Mesenchymal stem cell (in vitro differentiated cells and primary cell): ENCODE measurements around the gene RFTN1.

Source experiments
- DNase-seq: peaks from one replicate; pipeline ENCODE4 v3.0.0-alpha.2; 2013
- H2AFZ ChIP-seq: one replicate; pipeline ENCODE4 v1.6.1; 2013; ENCODE audit warnings: low read depth, mild to moderate bottlenecking, control low read depth, inconsistent platforms, low read length, moderate library complexity
- H2AK5ac ChIP-seq: 2 replicates; pipeline ENCODE4 v1.6.1; 2013; ENCODE audit warnings: low read length, moderate library complexity, mild to moderate bottlenecking, inconsistent platforms; ENCODE audit not compliant: severe bottlenecking
- H2BK120ac ChIP-seq: one replicate; pipeline ENCODE4 v1.6.1; 2013; ENCODE audit warnings: low read depth, mild to moderate bottlenecking, inconsistent platforms, low read length, moderate library complexity
- H2BK12ac ChIP-seq, 2 experiments: one replicate each; pipeline ENCODE4 v1.6.1; 2013; ENCODE audit warnings: inconsistent platforms in 2 of 2, low read length in 2 of 2, mild to moderate bottlenecking in 2 of 2, moderate library complexity in 2 of 2, control low read depth in 1 of 2
- H2BK15ac ChIP-seq: one replicate; pipeline ENCODE4 v1.6.1; 2013; ENCODE audit warnings: mild to moderate bottlenecking, low read depth, inconsistent platforms; ENCODE audit not compliant: poor library complexity, severe bottlenecking
- H2BK5ac ChIP-seq: 2 replicates; pipeline ENCODE4 v1.6.1; 2013; ENCODE audit warnings: low read depth, mild to moderate bottlenecking, low read length, control low read depth, inconsistent platforms; ENCODE audit not compliant: poor library complexity, severe bottlenecking
- H3K14ac ChIP-seq, 2 experiments: one replicate each; pipeline ENCODE4 v1.6.1; 2013; ENCODE audit warnings: inconsistent platforms in 2 of 2, low read length in 2 of 2, control low read depth in 1 of 2, mild to moderate bottlenecking in 1 of 2, moderate library complexity in 1 of 2
- H3K18ac ChIP-seq, 2 experiments: one replicate each; pipeline ENCODE4 v1.6.1; 2013; ENCODE audit warnings: inconsistent platforms in 2 of 2, low read length in 2 of 2, control low read depth in 1 of 2, low read depth in 1 of 2, mild to moderate bottlenecking in 1 of 2
- H3K23ac ChIP-seq, 2 experiments: one replicate each; pipeline ENCODE4 v1.6.1; 2013; ENCODE audit warnings: inconsistent platforms in 2 of 2, low read length in 2 of 2, mild to moderate bottlenecking in 2 of 2, moderate library complexity in 2 of 2, control low read depth in 1 of 2
- H3K27ac ChIP-seq: 2 replicates; pipeline ENCODE4 v1.5.1; 2013; ENCODE audit warnings: mild to moderate bottlenecking, moderate library complexity, low read length, control low read depth, inconsistent platforms; ENCODE audit not compliant: poor library complexity, severe bottlenecking
- H3K27me3 ChIP-seq, 2 experiments: 2 replicates each; pipeline versions ENCODE4 v1.6.1 to v1.7.0; 2013; ENCODE audit warnings: low read length in 2 of 2, mild to moderate bottlenecking in 2 of 2, moderate library complexity in 2 of 2, control low read depth in 1 of 2, inconsistent platforms in 1 of 2; ENCODE audit not compliant: control insufficient read depth in 1 of 2, insufficient read depth in 1 of 2
- H3K36me3 ChIP-seq, 2 experiments: 2 replicates each; pipeline versions ENCODE4 v1.6.1 to v1.7.0; 2013; ENCODE audit warnings: low read length in 2 of 2, control low read depth in 1 of 2, inconsistent platforms in 1 of 2, low read depth in 1 of 2, mild to moderate bottlenecking in 1 of 2; ENCODE audit not compliant: insufficient read depth in 2 of 2, control insufficient read depth in 1 of 2
- H3K4ac ChIP-seq, 2 experiments: one replicate each; pipeline ENCODE4 v1.6.1; 2013; ENCODE audit warnings: inconsistent platforms in 2 of 2, low read length in 2 of 2, mild to moderate bottlenecking in 2 of 2, moderate library complexity in 2 of 2, control low read depth in 1 of 2, low read depth in 1 of 2
- H3K4me1 ChIP-seq: 2 replicates; pipeline ENCODE4 v1.6.1; 2013; ENCODE audit warnings: low read depth, low read length, control low read depth; ENCODE audit not compliant: control insufficient read depth, insufficient read depth
- H3K4me2 ChIP-seq: 2 replicates; pipeline ENCODE4 v1.6.1; 2013; ENCODE audit warnings: low read length, mild to moderate bottlenecking, inconsistent platforms; ENCODE audit not compliant: poor library complexity, severe bottlenecking
- H3K4me3 ChIP-seq, 2 experiments: 2 replicates each; pipeline versions ENCODE4 v1.5.1 to v1.7.0; 2013; ENCODE audit warnings: low read length in 2 of 2, mild to moderate bottlenecking in 2 of 2, control low read depth in 1 of 2, low read depth in 1 of 2; ENCODE audit not compliant: insufficient read depth in 1 of 2
- H3K79me1 ChIP-seq: replicated peaks from 2 replicates; pipeline ENCODE4 v1.6.1; 2013; ENCODE audit warnings: mild to moderate bottlenecking, control low read depth, low read length, inconsistent platforms; ENCODE audit not compliant: poor library complexity, severe bottlenecking
- H3K9ac ChIP-seq: 2 replicates; pipeline ENCODE4 v1.7.0; 2013; ENCODE audit warnings: mild to moderate bottlenecking, low read length, moderate library complexity
- H3K9me3 ChIP-seq: 2 replicates; pipeline ENCODE4 v1.7.0; 2013; ENCODE audit warnings: mild to moderate bottlenecking, low read length; ENCODE audit not compliant: control insufficient read depth
- H4K8ac ChIP-seq: one replicate; pipeline ENCODE4 v1.6.1; 2013; ENCODE audit warnings: inconsistent platforms, mild to moderate bottlenecking, low read length, moderate library complexity
- H4K91ac ChIP-seq: one replicate; pipeline ENCODE4 v1.6.1; 2013; ENCODE audit warnings: mild to moderate bottlenecking, low read length, inconsistent platforms
- WGBS: methylation state at CpG from one replicate; pipeline ENCODE4 v1.1.7; 2013; ENCODE audit warnings: mixed read lengths; 5-methylcytosine and 5-hydroxymethylcytosine counted together

Gene RFTN1

GRCh38 chr3:16482770-16483531 is 30.5 kb downstream of the RFTN1 start:
- Histone ChIP-seq H3K4me2 (no peak overlapping the region), H2BK12ac (peak overlapping the region; percentile 2 to 3), H2BK5ac (peak overlapping the region; percentile 39), H3K9me3 (no peaks in the 10 kb centered on the region), H3K4me1 (peaks cover 25% of the 10 kb centered on the region), H2BK120ac (peak overlapping the region; percentile 56), H3K9ac (no peak overlapping the region), H2AK5ac (peak overlapping the region; percentile 99), H4K91ac (peak overlapping the region; percentile 67), H3K27ac (peak overlapping the region; percentile 91), H3K36me3 (peaks cover 12 to 24% of the 10 kb centered on the region in 2 experiments), H2AFZ (no peak overlapping the region), H3K23ac (peak overlapping the region in 1 of 2 experiments; percentile 5), H3K79me1 (peaks cover 23% of the 10 kb centered on the region), H2BK15ac (peak overlapping the region; percentile 66), H3K4ac (peak overlapping the region; percentile 61 to 77), H3K14ac (no peak overlapping the region), H4K8ac (peak overlapping the region; percentile 86), H3K18ac (peak overlapping the region; percentile 44 to 81), H3K4me3 (no peak overlapping the region), H3K27me3 (no peaks in the 10 kb centered on the region)
- WGBS: 21% methylated on average over 6 of the region's 7 CpGs
- peak; percentile 48 for DNase-seq

GRCh38 chr3:16482194-16482769 is 31.2 kb downstream of the RFTN1 start:
- WGBS: 94% methylated on average over 5 of the region's 5 CpGs
- Histone ChIP-seq H2AFZ (no peak overlapping the region), H4K91ac (peak overlapping the region; percentile 5), H3K27me3 (no peaks in the 10 kb centered on the region), H3K4me1 (peaks cover 28% of the 10 kb centered on the region), H3K79me1 (peaks cover 18% of the 10 kb centered on the region), H3K9ac (no peak overlapping the region), H2AK5ac (peak overlapping the region; percentile 99), H2BK15ac (no peak overlapping the region), H4K8ac (peak overlapping the region; percentile 86), H2BK12ac (peak overlapping the region; percentile 3 to 85), H2BK120ac (peak overlapping the region; percentile 49), H3K27ac (peak overlapping the region; percentile 91), H3K4me3 (no peak overlapping the region), H3K36me3 (peaks cover 5 to 18% of the 10 kb centered on the region in 2 experiments), H3K4me2 (no peak overlapping the region), H3K23ac (no peak overlapping the region), H2BK5ac (no peak overlapping the region), H3K14ac (no peak overlapping the region), H3K4ac (peak overlapping the region; percentile 61 to 97), H3K18ac (peak overlapping the region; percentile 70 to 91), H3K9me3 (no peaks in the 10 kb centered on the region)
- peak; percentile 20 for DNase-seq

GRCh38 chr3:16481546-16481897 is 32.0 kb downstream of the RFTN1 start:
- Histone ChIP-seq H3K4me1 (peaks cover 29% of the 10 kb centered on the region), H3K27me3 (no peaks in the 10 kb centered on the region), H3K14ac (no peak overlapping the region), H3K9me3 (no peaks in the 10 kb centered on the region), H2BK12ac (peak overlapping the region; percentile 3 to 85), H2BK15ac (no peak overlapping the region), H2AK5ac (peak overlapping the region; percentile 99), H3K4me2 (no peak overlapping the region), H3K4me3 (no peak overlapping the region), H3K9ac (no peak overlapping the region), H3K27ac (peak overlapping the region; percentile 91), H2BK120ac (peak overlapping the region; percentile 23), H4K91ac (peak overlapping the region; percentile 5), H3K23ac (no peak overlapping the region), H2BK5ac (peak overlapping the region; percentile 1), H3K79me1 (peaks cover 13% of the 10 kb centered on the region), H3K4ac (peak overlapping the region; percentile 86 to 97), H4K8ac (no peak overlapping the region), H2AFZ (no peak overlapping the region), H3K36me3 (peaks cover 3 to 12% of the 10 kb centered on the region in 2 experiments), H3K18ac (peak overlapping the region; percentile 70 to 91)
- 93% methylated on average over 3 of the region's 3 CpGs for WGBS
- no peak for DNase-seq

GRCh38 chr3:16480861-16481545 is 32.5 kb downstream of the RFTN1 start:
- H3K4me2 ChIP-seq: no peak overlapping the region
- no peak overlapping the region for H2BK5ac ChIP-seq
- H3K79me1 ChIP-seq: peaks cover 9% of the 10 kb centered on the region
- no peak overlapping the region for H2BK120ac ChIP-seq
- 13% methylated on average over 5 of the region's 5 CpGs for WGBS
- no peak overlapping the region for H3K23ac ChIP-seq
- H3K4me3 ChIP-seq: no peak overlapping the region
- peaks cover 30% of the 10 kb centered on the region for H3K4me1 ChIP-seq
- H3K9ac ChIP-seq: no peak overlapping the region
- H3K14ac ChIP-seq: no peak overlapping the region
- H4K91ac ChIP-seq: no peak overlapping the region
- peak overlapping the region in 1 of 2 experiments; percentile 1 for H3K18ac ChIP-seq
- no peaks in the 10 kb centered on the region for H3K9me3 ChIP-seq
- H4K8ac ChIP-seq: no peak overlapping the region
- peak; percentile 46 for DNase-seq
- no peak overlapping the region for H2AFZ ChIP-seq
- H3K4ac ChIP-seq: no peak overlapping the region
- H2AK5ac ChIP-seq: no peak overlapping the region
- H3K27ac ChIP-seq: peak overlapping the region; percentile 91
- H3K36me3 ChIP-seq: peaks cover 3 to 9% of the 10 kb centered on the region in 2 experiments
- H2BK12ac ChIP-seq: no peak overlapping the region
- no peak overlapping the region for H2BK15ac ChIP-seq
- H3K27me3 ChIP-seq: no peaks in the 10 kb centered on the region
